ENCODE measurements around the gene PGD.

PGD gene

DNA sequence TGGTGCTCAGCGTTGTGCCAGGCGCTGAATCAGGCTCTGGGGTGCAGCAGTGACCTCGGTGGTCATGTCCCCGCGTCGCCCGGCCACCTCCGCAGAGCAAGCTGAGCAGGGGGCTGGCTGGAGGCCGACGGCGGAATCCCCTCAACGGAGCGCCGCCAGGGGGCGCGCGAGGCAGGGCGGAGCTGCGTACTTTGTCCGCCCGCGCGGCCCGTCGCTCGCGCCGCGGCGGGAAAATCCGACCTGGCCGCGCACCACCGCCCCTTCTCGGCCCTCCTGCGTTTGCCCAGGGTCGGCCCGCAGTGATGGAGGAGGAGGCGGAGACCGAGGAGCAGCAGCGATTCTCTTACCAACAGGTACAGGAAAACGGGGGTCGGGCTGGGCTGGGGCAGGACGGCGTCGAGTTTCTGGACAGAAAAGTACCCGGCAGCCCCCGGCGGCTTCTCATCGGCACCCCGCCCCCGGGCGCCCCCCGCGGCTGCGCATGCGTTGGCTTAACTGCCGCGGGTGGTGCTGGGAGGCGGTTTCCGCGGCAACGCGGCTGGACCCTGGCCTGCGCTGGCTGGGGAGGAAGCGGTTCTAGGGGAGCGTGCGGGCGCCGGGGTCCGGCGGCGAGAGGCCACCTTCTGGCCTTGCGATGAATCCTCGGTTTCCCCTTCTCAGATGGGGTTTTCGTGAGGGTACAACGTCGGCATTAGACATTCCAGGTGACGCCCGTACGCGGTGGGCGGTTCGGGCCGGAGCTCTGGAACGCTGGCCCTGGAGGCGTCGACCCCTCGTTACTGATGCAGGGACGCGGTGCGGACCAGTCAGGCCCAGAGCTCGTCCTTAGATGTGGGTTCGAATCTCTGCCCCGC lies 31.6 kb downstream of the PGD start, which contains the start of gene CENPS:
Gene CENPS, plus strand, starts transcription at position 218 of the 854 bp plus-strand sequence. Its CDS starts 85 bp downstream, at position 303.
- Histone ChIP-seq H3K9ac (ENCODE audit: low read length) (peak within 1 kb of the TSS; percentile 54), H3K4me1 (ENCODE audit: control insufficient read depth, insufficient read depth, low read length) (peaks cover 4% of the 10 kb centered on the region), H3K27ac (ENCODE audit: low read depth, low read length) (peak within 1 kb of the TSS; percentile 75), H3K27me3 (ENCODE audit: control insufficient read depth, insufficient read depth, low read length) (no peaks in the 10 kb centered on the region), H3K4me3 (ENCODE audit: low read length) (peak within 1 kb of the TSS; percentile 94), H3K36me3 (ENCODE audit: control insufficient read depth, insufficient read depth, low read length) (no peaks in the 10 kb centered on the region)

DNA sequence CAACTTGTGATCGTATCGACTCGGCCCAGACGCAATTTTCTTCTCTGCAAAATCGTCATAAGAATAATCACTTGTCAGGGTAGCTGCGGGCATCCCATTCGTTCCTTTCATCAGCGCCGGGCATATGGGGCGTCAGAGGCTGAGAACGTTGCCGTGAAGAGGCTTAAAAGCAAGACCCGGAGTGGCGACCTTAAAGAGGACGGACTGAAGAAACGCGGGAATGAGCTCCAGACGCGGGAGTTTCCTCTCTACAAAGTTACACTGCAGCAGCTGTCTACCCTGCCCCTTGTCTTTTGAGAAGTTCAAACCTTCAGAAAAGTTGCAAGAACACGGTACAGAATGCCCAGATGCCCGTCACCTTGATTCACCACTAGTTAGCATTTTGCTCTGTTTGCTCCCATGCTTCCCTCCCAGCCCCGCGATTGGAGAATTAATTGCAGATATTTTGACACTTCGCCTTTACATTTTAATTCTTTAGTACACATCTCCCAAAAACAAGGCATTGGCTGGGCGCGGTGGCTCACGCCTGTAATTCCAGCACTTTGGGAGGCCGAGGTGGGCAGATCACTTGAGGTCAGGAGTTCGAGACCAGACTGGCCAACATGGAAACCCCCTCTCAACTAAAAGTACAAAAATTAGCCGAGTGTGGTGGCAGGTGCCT lies 32.3 kb downstream of the PGD start:
- peak overlapping the region; percentile 94 for H3K4me3 ChIP-seq (ENCODE audit: low read length)
- H3K27me3 ChIP-seq (ENCODE audit: control insufficient read depth, insufficient read depth, low read length): no peaks in the 10 kb centered on the region
- H3K36me3 ChIP-seq (ENCODE audit: control insufficient read depth, insufficient read depth, low read length): no peaks in the 10 kb centered on the region
- peaks cover 4% of the 10 kb centered on the region for H3K4me1 ChIP-seq (ENCODE audit: control insufficient read depth, insufficient read depth, low read length)
- peak overlapping the region; percentile 75 for H3K27ac ChIP-seq (ENCODE audit: low read depth, low read length)
- peak overlapping the region; percentile 54 for H3K9ac ChIP-seq (ENCODE audit: low read length)

DNA sequence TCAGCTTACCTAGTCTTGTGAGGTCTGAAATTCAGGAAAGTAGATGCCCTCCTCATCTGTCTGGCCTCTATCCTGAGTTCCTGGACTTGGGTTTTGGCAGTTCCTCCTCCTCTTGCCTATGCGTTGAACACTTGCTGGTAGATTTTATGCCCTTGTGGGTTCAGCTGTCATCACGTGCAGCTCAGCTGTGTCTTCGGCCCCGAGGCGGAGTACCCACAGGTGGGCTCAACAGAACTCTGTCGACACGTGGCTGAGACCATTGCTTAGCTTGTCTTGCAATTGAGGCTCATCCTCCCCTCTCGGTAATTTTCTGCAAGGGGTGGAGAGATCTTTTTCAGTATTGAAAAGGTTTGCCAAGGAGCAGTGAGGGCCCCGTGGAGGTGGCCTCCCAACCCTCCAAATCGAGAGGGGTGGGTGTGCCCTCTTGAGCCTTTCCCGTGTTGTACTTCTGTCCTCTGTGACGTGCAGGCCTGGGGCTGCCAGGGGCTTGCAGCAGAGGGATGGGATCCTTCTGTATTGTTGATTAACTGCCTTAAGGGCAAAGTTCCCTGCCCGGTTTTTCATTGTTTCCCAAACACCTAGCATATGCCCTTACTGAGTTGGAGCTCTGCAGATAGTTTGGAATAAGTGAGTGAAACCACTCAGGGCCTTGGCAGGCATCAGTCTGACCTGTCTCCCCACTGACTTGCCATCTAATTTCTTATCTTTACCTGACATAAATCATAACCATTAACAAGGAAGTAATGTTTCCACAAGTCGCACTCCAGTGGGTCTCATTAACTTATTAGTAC lies 34.2 kb downstream of the PGD start:
- Histone ChIP-seq H3K36me3 (ENCODE audit: control insufficient read depth, insufficient read depth, low read length) (no peaks in the 10 kb centered on the region), H3K4me1 (ENCODE audit: control insufficient read depth, insufficient read depth, low read length) (peaks cover 4% of the 10 kb centered on the region), H3K27me3 (ENCODE audit: control insufficient read depth, insufficient read depth, low read length) (no peaks in the 10 kb centered on the region), H3K9ac (ENCODE audit: low read length) (no peak overlapping the region), H3K4me3 (ENCODE audit: low read length) (no peak overlapping the region), H3K27ac (ENCODE audit: low read depth, low read length) (no peak overlapping the region)

DNA sequence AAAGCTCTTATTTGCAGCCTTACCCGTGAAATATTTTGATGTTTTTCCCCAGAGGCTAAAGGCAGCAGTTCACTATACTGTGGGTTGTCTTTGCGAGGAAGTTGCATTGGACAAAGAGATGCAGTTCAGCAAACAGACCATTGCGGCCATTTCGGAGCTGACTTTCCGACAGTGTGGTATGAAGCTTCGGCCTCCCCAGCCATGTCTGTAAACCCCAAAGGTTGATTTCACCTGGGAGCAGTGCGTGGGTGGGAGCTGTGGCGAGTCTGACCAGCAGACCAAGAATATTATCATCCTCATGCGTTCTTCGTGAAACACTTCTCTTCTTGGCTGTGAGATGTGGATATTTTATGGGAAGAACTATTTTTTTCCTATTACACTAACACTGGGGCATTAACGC lies 34.9 kb downstream of the PGD start:
- H3K4me1 ChIP-seq (ENCODE audit: control insufficient read depth, insufficient read depth, low read length): peaks cover 4% of the 10 kb centered on the region
- H3K27ac ChIP-seq (ENCODE audit: low read depth, low read length): no peak overlapping the region
- no peak overlapping the region for H3K9ac ChIP-seq (ENCODE audit: low read length)

DNA sequence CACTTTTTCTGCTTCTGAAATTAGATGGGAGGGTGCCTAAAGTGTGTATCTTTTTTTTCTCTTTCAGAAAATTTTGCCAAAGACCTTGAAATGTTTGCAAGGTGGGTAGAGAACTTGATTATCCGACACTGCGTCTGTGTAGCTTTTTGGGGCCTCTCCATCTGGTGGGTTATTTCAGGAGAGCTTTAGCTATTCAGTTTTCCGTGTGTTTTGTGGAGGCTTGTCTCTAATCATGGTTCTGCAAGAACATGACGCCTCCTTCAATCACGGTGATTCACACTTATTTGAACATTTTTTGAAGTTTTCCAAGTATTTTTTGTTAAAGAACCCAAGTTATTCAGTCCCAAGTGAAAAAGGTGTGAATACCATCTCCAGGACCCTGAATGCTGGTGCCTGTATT lies 35.7 kb downstream of the PGD start:
- peaks cover 4% of the 10 kb centered on the region for H3K4me1 ChIP-seq (ENCODE audit: control insufficient read depth, insufficient read depth, low read length)
- H3K27ac ChIP-seq (ENCODE audit: low read depth, low read length): no peak overlapping the region
- H3K4me3 ChIP-seq (ENCODE audit: low read length): no peak overlapping the region
- H3K27me3 ChIP-seq (ENCODE audit: control insufficient read depth, insufficient read depth, low read length): no peaks in the 10 kb centered on the region
- H3K36me3 ChIP-seq (ENCODE audit: control insufficient read depth, insufficient read depth, low read length): no peaks in the 10 kb centered on the region
- no peak overlapping the region for H3K9ac ChIP-seq (ENCODE audit: low read length)

More for the DNA sequence above, 34.9 kb downstream of the PGD start:
- Histone ChIP-seq H3K27me3 (ENCODE audit: control insufficient read depth, insufficient read depth, low read length) (no peaks in the 10 kb centered on the region), H3K36me3 (ENCODE audit: control insufficient read depth, insufficient read depth, low read length) (no peaks in the 10 kb centered on the region), H3K4me3 (ENCODE audit: low read length) (no peak overlapping the region)

DNA sequence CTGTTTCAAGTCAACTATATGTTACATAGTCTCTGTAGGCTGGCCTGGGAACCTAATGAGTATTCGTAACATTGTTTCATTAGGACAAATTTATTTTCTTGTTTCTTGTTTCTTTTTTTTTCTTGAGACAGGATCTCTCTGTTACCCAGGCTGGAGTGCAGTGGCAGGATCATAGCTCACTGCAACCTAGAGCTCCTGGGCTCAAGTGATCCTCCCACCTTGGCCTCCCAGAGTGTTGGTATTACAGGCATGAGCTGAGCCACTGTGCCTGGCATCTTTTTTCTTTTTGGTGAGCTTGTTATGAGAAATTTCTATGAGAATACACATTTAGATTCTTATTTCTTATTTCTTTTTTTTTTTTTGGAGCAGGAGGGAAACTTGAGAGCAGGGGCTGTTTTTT lies 38.2 kb downstream of the PGD start:
- Histone ChIP-seq H3K4me1 (ENCODE audit: control insufficient read depth, insufficient read depth, low read length) (no peaks in the 10 kb centered on the region), H3K27ac (ENCODE audit: low read depth, low read length) (no peak overlapping the region), H3K4me3 (ENCODE audit: low read length) (no peak overlapping the region), H3K9ac (ENCODE audit: low read length) (no peak overlapping the region), H3K36me3 (ENCODE audit: control insufficient read depth, insufficient read depth, low read length) (no peaks in the 10 kb centered on the region), H3K27me3 (ENCODE audit: control insufficient read depth, insufficient read depth, low read length) (no peaks in the 10 kb centered on the region)

DNA sequence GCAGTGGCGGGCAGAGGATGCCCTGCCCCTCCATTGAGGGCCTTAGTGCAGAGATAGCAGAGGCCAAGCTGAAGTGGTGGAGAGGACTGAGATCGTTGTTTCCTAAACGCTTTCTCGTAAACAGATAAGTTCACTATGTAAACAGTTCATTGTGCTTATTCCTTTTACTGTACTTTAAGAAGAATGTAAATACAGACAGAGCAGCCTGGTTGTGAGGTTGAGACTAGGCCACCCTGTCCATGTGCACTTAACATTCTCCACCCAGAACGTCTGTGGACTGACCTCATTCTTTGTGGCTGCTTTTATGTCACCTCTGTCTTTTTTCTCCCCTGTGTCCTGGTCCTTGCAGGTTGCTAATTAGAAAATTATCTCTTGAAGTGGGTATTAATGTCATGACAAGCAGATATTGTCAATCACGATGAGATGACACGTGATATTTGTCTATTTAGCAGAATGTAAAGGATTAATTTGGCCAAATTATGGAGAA lies 39.9 kb downstream of the PGD start:
- no peaks in the 10 kb centered on the region for H3K27me3 ChIP-seq (ENCODE audit: control insufficient read depth, insufficient read depth, low read length)
- H3K27ac ChIP-seq (ENCODE audit: low read depth, low read length): no peak overlapping the region
- no peak overlapping the region for H3K9ac ChIP-seq (ENCODE audit: low read length)
- H3K4me3 ChIP-seq (ENCODE audit: low read length): no peak overlapping the region
- H3K4me1 ChIP-seq (ENCODE audit: control insufficient read depth, insufficient read depth, low read length): no peaks in the 10 kb centered on the region
- H3K36me3 ChIP-seq (ENCODE audit: control insufficient read depth, insufficient read depth, low read length): no peaks in the 10 kb centered on the region

DNA sequence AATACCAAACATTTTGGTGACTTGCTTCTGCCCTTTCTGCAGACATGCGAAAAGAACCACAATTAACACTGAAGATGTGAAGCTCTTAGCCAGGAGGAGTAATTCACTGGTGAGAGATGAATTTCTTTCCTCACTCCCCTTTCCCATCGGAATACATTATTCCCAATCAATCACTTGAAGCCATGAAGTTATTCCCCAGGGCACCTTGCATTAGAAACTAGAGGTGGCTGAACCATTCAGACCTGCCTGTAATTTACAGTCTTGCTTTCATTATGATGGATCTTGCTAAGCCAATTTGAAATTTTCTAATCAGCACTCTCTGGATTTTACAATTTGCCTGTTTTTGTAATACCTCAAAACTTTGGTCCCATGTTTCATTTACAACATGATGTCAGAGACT lies 41.4 kb downstream of the PGD start:
- H3K4me1 ChIP-seq (ENCODE audit: control insufficient read depth, insufficient read depth, low read length): no peaks in the 10 kb centered on the region

DNA sequence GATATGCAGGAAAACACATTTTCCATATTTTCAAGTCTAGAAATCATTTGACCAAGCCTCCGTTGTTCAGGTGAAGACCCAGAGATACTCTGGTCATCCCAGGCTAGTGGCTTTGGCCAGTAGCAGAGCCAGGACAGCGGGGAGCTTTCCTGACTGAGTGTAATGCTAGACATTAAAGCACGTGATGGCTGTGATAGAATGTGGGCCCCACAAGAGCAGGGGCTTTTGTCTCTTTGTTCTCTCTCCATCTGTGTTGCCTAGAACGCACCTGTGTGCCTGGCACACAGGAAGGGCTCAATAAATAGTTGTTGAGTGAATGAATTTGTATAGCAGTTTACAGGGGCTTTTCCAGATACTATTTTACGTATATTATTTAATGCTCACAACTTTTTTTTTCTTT lies 41.9 kb downstream of the PGD start:
- Histone ChIP-seq H3K27me3 (ENCODE audit: control insufficient read depth, insufficient read depth, low read length) (no peaks in the 10 kb centered on the region), H3K27ac (ENCODE audit: low read depth, low read length) (no peak overlapping the region), H3K4me3 (ENCODE audit: low read length) (no peak overlapping the region), H3K4me1 (ENCODE audit: control insufficient read depth, insufficient read depth, low read length) (no peaks in the 10 kb centered on the region), H3K9ac (ENCODE audit: low read length) (no peak overlapping the region), H3K36me3 (ENCODE audit: control insufficient read depth, insufficient read depth, low read length) (no peaks in the 10 kb centered on the region)

More for the DNA sequence above, 41.4 kb downstream of the PGD start:
- Histone ChIP-seq H3K27me3 (ENCODE audit: control insufficient read depth, insufficient read depth, low read length) (no peaks in the 10 kb centered on the region), H3K9ac (ENCODE audit: low read length) (no peak overlapping the region), H3K27ac (ENCODE audit: low read depth, low read length) (no peak overlapping the region), H3K4me3 (ENCODE audit: low read length) (no peak overlapping the region), H3K36me3 (ENCODE audit: control insufficient read depth, insufficient read depth, low read length) (no peaks in the 10 kb centered on the region)

DNA sequence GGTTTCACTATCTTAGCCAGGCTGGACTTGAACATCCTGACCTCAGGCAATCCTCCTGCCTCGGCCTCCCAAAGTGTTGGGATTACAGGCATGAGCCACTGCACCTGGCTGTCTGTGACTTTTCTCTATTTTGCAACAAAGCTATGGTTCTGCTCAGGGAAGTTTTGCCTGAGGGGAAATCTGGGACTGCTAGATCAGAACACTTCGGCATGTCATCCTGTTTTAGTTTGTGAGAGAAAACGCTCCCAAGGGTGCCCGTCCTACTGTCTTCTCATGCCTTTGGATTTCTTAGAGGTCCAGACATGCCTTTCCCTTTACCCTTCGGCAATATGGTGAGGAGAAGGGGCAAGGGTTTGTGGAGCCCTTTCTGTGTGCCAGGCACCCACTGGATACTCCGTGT lies 45.4 kb downstream of the PGD start:
- Histone ChIP-seq H3K36me3 (ENCODE audit: control insufficient read depth, insufficient read depth, low read length) (no peaks in the 10 kb centered on the region), H3K27me3 (ENCODE audit: control insufficient read depth, insufficient read depth, low read length) (no peaks in the 10 kb centered on the region), H3K27ac (ENCODE audit: low read depth, low read length) (no peak overlapping the region), H3K9ac (ENCODE audit: low read length) (no peak overlapping the region), H3K4me1 (ENCODE audit: control insufficient read depth, insufficient read depth, low read length) (no peaks in the 10 kb centered on the region), H3K4me3 (ENCODE audit: low read length) (no peak overlapping the region)

DNA sequence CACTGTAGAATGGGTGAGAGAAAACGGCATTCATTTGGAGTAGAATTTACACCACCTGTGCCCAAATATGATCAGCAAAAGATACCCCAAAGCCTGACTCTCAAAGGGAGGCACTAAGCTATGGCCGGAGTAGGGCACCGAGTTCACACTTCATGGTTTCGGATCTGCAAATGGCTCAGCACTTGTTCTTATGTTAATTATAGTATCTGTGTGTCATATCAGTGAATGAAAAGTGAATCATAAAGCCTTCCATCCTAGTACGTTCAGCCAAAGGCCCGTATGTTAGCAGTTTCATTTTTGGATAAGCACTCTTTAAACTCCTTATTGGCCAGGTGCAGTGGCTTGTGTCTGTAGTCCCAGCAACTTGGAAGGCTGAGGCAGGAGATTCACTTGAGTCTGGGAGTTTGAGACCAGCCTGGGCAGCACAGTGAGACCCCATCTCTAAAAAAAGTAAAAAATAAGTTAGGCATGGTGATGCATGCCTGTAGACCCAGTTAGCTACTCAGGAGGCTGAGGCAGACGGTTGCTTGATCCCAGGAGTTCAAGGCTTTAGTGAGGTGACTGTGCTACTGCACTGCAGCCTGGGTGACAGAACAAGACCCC lies 46.0 kb downstream of the PGD start:
- H3K9ac ChIP-seq (ENCODE audit: low read length): no peak overlapping the region
- H3K27ac ChIP-seq (ENCODE audit: low read depth, low read length): no peak overlapping the region
- no peaks in the 10 kb centered on the region for H3K36me3 ChIP-seq (ENCODE audit: control insufficient read depth, insufficient read depth, low read length)
- H3K27me3 ChIP-seq (ENCODE audit: control insufficient read depth, insufficient read depth, low read length): no peaks in the 10 kb centered on the region
- H3K4me1 ChIP-seq (ENCODE audit: control insufficient read depth, insufficient read depth, low read length): no peaks in the 10 kb centered on the region
- H3K4me3 ChIP-seq (ENCODE audit: low read length): no peak overlapping the region
